GM21381 (cell line): Measurements from ENCODE around the gene ANAPC2.

Source experiments
- ATAC-seq: cut with Tn5 transposase; IDR thresholded peaks from one replicate; pipeline ENCODE4 v1.9.1; 2021; ENCODE audit warnings: mild to moderate bottlenecking, moderate library complexity; ENCODE audit not compliant: unreplicated experiment

Gene ANAPC2

DNA sequence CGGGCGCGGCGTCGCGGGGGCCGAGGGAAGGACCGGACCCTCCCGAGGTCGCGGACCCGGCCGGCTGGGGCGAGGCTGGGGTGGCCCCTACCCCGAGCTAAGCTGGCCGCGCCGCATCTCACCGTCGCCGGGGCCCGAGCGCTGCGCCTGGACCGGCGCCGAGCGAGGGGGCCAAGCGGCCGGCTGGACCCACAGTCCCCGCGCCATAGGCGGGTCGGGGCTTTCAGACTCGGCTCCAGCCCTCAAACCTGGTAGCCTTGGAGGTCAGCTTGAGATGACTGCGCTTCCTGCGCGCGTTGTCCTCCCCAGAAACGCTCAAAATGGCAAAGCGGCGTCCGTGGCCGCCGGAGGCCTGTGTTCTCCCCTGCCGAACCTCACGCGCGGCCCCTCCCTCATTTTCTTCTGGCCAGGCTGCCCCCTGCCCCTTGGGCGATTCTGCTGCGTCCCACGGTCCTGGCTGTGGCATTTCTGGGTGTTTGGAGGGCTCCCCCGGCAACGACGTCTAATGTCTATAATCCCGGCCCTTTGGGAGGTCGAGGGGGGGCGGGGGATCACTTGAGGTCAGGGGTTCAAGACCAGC, 58.1 kb downstream of the ANAPC2 start:
- peak; percentile 23 for ATAC-seq

DNA sequence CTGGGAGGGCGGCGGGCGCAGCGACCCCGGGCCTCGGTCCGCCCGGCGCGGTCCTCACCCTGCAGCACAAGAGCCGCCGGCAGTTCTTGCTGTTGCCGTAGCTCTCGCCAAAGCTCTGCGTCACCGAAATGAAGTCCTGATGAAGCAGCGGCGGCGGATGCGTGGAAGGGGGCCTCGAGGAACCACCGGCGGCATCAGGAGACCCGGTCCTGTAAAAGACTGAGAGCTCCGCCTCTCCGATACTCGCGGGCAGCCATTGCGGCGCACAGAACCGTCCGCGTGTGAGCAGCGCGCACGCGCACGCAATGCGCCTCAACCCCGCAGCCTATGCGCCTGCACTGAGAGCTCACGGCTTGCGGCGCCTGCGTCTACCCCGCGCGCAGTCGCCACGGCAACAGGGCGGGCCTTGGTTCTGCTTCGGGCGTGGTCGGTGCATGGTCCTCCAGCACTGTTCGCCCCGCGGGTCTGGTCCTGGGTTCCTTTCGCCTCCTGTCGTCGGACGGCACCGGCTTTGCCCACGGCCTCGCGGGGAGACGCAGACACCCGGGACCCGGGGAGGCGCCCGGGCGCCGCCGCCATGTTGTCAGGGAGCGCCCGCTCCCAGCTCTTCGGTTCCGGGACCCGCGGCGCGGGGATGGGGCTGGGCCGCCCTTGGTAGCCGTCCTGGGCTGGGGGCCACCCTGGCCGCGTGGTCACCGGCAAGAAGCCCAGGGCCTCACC, 58.7 kb downstream of the ANAPC2 start:
- ATAC-seq: peak; percentile 84

DNA sequence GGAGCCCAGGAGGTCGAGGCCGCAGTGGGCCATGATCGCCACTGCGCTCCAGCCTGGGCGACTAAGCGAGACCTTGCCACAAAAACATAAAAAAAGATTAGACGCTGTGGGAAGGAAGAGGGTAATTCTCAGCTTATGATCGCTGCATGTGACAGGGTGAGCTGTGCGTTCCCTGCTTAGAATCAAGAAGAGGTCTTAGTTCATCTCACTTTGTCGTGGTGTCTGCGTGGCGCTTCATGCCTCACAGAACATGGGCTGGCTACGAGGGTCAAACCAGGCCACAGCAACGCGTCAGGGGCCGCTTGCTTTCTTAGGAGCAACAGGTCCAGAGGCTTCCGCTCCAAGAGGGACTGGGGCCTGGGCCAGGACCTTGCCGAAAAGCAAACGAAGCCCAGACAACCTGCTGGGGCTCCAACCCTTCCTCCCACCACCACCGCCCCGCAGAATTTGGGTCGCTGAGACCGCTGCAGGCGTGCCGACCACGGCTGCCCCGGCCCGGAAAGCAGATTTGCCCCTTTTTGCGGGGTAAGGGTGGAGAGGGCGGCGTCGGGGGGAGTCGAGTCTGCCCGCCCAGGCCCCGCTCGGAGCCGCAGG, 59.4 kb downstream of the ANAPC2 start:
- ATAC-seq: peak; percentile 13

DNA sequence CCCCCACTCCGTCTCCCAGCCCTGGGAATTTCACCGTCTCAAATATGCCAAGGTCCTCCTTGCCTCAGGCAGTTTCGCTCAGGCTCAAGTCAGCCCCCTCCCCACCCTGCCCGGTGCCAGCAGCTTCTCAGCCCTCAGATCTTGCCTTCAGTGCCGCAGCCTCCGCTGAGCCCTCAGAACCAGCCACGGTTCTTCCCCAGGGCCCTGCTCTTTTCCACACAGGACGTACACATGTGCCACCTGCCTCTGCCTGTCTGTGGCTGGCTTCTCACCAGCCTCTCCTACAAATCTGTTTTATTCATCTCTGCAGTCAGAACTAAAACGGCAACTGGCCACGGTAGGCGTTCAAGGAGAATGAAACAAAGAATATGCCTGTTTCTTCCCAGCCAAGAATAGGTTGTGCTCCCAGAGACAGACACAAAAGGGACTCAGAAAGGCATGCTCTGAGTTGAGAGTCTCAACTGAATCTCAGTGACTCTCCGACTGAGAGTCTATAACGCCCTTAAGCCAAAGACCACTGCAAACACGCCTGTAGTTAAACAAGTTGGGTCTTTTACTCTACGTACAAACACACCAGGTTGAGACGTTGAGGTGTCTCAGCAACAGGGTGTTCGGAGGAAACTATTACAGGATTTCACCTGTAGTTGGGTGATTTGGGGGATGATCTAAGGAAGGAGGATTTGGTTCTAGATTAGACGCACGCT, 60.0 kb downstream of the ANAPC2 start:
- ATAC-seq: no peak

DNA sequence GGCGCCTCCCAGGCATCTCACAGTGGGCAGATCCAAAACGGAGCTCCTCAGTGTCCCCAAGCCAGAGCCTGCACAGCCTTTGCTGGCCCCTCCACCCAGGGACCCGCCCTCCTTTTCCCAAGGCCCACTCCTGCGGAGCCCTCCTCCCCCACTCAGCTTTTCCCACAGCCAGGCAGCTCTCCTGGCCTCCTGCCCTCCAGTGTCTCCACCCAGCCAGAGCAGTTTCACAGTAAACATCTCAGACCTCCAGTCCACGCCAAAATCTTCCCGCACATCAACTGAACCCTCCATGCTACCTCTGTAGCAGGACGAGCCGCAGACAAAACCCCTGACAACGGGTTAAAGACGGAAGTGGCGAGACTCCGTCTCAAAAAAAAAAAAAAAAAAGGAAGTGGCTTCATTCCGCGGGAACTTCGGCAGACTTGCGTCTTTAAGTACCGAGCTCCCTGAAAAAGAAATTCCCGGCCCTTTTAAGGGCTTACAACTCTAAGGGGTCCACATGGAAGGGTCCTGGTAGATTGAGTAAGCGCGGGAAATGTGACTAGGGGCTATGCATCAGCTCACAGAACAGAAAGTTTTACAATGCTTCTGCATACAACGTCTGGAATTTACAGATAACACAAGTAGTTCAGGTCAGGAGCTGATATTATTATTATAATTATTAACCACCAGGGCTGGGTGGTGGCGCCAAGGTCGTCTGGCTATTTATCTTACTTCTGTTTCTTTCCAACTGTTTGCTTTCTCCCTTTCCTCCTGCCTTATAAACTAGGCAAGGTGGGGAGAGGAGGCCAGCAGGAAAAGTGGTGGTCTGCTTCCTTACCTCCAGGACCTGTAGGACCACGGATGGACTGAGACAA, 60.8 kb downstream of the ANAPC2 start:
- no peak for ATAC-seq

DNA sequence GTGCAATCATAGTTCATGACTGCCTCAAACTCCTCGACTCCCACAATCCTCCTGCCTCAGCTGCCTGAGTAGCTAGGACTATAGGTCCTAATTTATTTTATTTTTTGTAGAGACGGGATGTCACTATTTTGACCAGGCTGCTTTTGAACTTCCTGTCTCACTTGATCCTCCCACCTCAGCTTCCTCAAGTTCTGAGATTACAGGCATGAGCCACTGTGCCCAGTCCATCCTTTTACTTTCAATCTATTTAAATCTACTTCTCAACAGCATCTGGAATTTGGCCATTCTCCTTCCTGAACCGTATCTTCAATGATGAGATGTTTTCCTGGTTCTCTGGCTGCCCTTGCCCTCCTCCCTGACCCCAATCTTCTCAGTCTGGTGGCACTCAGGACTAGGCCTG, 61.6 kb downstream of the ANAPC2 start:
- no peak for ATAC-seq
